C4-2B (cell line): ENCODE data around the gene SYNDIG1.

Source experiments
- H3K27ac ChIP-seq: fragments of 450-650 bp; 2 replicates; pipeline ENCODE4 v1.5.1; 2017
- CTCF ChIP-seq: fragments of 450-650 bp; conservative IDR thresholded peaks from 2 replicates; pipeline ENCODE4 v1.5.1; 2017; ENCODE audit warnings: mild to moderate bottlenecking
- ZFX ChIP-seq: fragments of 450-650 bp; IDR thresholded peaks from 2 replicates; pipeline ENCODE4 v1.6.1; 2017

The SYNDIG1 gene

GRCh38 chr20:24690408-24690807 is 221.0 kb downstream of the SYNDIG1 start:
- TF ChIP-seq ZFX, result no peak
- TF ChIP-seq CTCF, result no peak
- no peak overlapping the region for H3K27ac ChIP-seq

GRCh38 chr20:24691901-24692351 is 222.5 kb downstream of the SYNDIG1 start:
- no peak for TF ChIP-seq ZFX
- TF ChIP-seq CTCF, result no peak
- no peak overlapping the region for H3K27ac ChIP-seq

- no peak overlapping the region for H3K27ac ChIP-seq
- TF ChIP-seq CTCF (no peak), ZFX (no peak)
Measured at GRCh38 chr20:24692446-24693200, 223.2 kb downstream of the SYNDIG1 start.

- TF ChIP-seq ZFX (no peak), CTCF (no peak)
- H3K27ac ChIP-seq, result no peak overlapping the region
Measured at GRCh38 chr20:24693466-24694156, 224.2 kb downstream of the SYNDIG1 start.

- H3K27ac ChIP-seq, result no peak overlapping the region
- TF ChIP-seq CTCF, result no peak
- TF ChIP-seq ZFX, result no peak
Measured at GRCh38 chr20:24694157-24694726, 224.8 kb downstream of the SYNDIG1 start.

- no peak for TF ChIP-seq CTCF
- TF ChIP-seq ZFX, result no peak
- no peak overlapping the region for H3K27ac ChIP-seq
Measured at GRCh38 chr20:24694727-24695528, 225.5 kb downstream of the SYNDIG1 start.
